OCI-LY1 (cell line): ENCODE measurements around the gene SEMA3C.

Experiments
- H2AFZ ChIP-seq: fragments of 200-600 bp; sonication (generic), shearing (Covaris generic); 2 replicates; pipeline ENCODE4 v1.6.0; 2014; ENCODE audit warnings: antibody characterized with exemption, mild to moderate bottlenecking, low read length
- H3F3A ChIP-seq: fragments of 200-600 bp; sonication (generic), shearing (Covaris generic); 2 replicates; pipeline ENCODE4 v1.6.0; 2014; ENCODE audit warnings: mild to moderate bottlenecking, antibody characterized with exemption, low read length, moderate library complexity; ENCODE audit not compliant: insufficient read depth
- H3K27ac ChIP-seq: fragments of 200-600 bp; sonication (generic); 2 replicates; pipeline ENCODE4 v1.5.1; 2014; ENCODE audit warnings: low read length, mixed run types, mild to moderate bottlenecking, low read depth; ENCODE audit not compliant: poor library complexity, severe bottlenecking
- H3K27me3 ChIP-seq: fragments of 200-600 bp; sonication (generic); 2 replicates; pipeline ENCODE4 v1.6.0; 2014; ENCODE audit warnings: antibody characterized with exemption, mild to moderate bottlenecking, low read length, moderate library complexity; ENCODE audit not compliant: insufficient read depth
- H3K36me3 ChIP-seq: fragments of 200-600 bp; sonication (generic); 2 replicates; pipeline ENCODE4 v1.6.1; 2014; ENCODE audit warnings: mild to moderate bottlenecking, antibody characterized with exemption, low read length, moderate library complexity, mixed read lengths; ENCODE audit not compliant: insufficient read depth
- H3K4me1 ChIP-seq: fragments of 200-600 bp; sonication (generic); 2 replicates; pipeline ENCODE4 v1.5.1; 2014; ENCODE audit warnings: mild to moderate bottlenecking, low read length, moderate library complexity; ENCODE audit not compliant: insufficient read depth, severe bottlenecking
- H3K4me2 ChIP-seq: fragments of 200-600 bp; sonication (generic), shearing (Covaris generic); 2 replicates; pipeline ENCODE4 v1.6.1; 2014; ENCODE audit warnings: low read length
- H3K4me3 ChIP-seq: fragments of 200-600 bp; sonication (generic); 2 replicates; pipeline ENCODE4 v1.5.1; 2014; ENCODE audit warnings: low read length, low read depth, mild to moderate bottlenecking, mixed read lengths; ENCODE audit not compliant: poor library complexity, severe bottlenecking
- H3K79me2 ChIP-seq: fragments of 200-600 bp; shearing (Covaris generic); 2 replicates; pipeline ENCODE4 v1.6.1; 2016; ENCODE audit warnings: mixed run types, low read length, mixed read lengths; ENCODE audit not compliant: insufficient read depth
- H3K9ac ChIP-seq: fragments of 200-600 bp; sonication (generic), shearing (Covaris generic); 2 replicates; pipeline ENCODE4 v1.6.1; 2014; ENCODE audit warnings: mild to moderate bottlenecking, low read length, mixed read lengths
- H3K9me2 ChIP-seq: fragments of 200-600 bp; sonication (generic), shearing (Covaris generic); 2 replicates; pipeline ENCODE4 v1.6.1; 2014; ENCODE audit warnings: low read depth, mild to moderate bottlenecking, low read length, mixed read lengths
- H3K9me3 ChIP-seq: fragments of 200-600 bp; shearing (Covaris generic); 2 replicates; pipeline ENCODE4 v1.6.1; 2014; ENCODE audit warnings: low read length, mixed read lengths
- H4K20me1 ChIP-seq: fragments of 200-600 bp; sonication (generic), shearing (Covaris generic); 2 replicates; pipeline ENCODE4 v1.6.0; 2016; ENCODE audit warnings: mild to moderate bottlenecking, low read length; ENCODE audit not compliant: insufficient read depth
- EZH2 ChIP-seq: fragments of 200-600 bp; sonication (generic), shearing (Covaris generic); IDR thresholded peaks from 2 replicates; pipeline ENCODE4 v1.8.0; 2017; ENCODE audit warnings: borderline replicate concordance, mixed run types, mild to moderate bottlenecking, antibody characterized with exemption, low read length, moderate library complexity, mixed read lengths
- TF ChIP-seq, protein P1 (sequence below): fragments of 200-600 bp; sonication (generic), shearing (Covaris generic); IDR thresholded peaks from 2 replicates; pipeline ENCODE4 v1.5.1; 2017; ENCODE audit warnings: mild to moderate bottlenecking, antibody characterized with exemption, low read length, moderate library complexity, mixed read lengths

The SEMA3C gene

DNA sequence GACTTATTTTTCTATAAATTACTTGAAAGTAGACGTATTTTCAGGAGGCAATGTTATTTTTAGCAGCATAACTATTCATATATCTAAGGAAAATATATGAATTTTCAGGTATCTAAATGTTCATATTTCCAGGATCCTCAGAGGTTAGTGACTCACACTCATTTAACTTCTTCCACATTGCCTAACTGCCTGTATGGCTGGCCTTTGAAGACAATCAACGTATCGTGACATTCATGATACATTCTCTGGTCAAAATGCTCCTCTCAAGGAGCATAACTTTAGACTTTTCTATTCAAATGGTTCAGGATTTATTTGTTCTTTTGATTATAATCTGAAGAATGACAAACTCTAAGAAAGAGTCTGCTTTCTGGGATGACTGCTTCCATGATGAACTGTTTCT lies 89.3 kb downstream of the SEMA3C start:
- Histone ChIP-seq H3K27ac (no peak overlapping the region), H3K9me3 (no peaks in the 10 kb centered on the region)

DNA sequence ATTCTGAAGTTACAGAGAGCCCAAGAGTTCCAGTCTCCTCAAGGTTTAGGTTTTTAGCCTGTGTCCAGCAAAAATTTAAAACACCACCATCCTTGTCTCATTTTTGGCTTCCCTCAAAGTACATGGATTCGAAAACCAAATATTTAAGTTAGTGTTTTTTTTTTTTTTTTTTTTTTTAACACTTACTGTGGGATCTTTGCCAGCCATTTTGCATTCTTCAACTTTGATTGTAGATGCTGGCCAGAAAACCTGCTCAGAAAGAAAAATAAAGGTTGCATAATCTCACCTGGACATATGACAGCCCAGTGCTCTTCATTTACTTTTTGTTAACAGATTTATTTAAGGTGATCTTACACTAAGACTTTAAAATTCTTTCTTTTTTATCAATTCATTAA lies 91.6 kb downstream of the SEMA3C start:
- Histone ChIP-seq H3K9me3 (no peaks in the 10 kb centered on the region), H3K36me3 (no peaks in the 10 kb centered on the region), H3K27me3 (no peaks in the 10 kb centered on the region), H3K27ac (no peak overlapping the region), H3K4me3 (no peak overlapping the region), H3K9ac (no peak overlapping the region), H3K79me2 (no peaks in the 10 kb centered on the region), H3K4me2 (no peak overlapping the region), H3F3A (no peaks in the 10 kb centered on the region), H2AFZ (no peak overlapping the region), H4K20me1 (no peaks in the 10 kb centered on the region), H3K9me2 (no peaks in the 10 kb centered on the region), H3K4me1 (no peaks in the 10 kb centered on the region)
- TF ChIP-seq, protein P1, sequence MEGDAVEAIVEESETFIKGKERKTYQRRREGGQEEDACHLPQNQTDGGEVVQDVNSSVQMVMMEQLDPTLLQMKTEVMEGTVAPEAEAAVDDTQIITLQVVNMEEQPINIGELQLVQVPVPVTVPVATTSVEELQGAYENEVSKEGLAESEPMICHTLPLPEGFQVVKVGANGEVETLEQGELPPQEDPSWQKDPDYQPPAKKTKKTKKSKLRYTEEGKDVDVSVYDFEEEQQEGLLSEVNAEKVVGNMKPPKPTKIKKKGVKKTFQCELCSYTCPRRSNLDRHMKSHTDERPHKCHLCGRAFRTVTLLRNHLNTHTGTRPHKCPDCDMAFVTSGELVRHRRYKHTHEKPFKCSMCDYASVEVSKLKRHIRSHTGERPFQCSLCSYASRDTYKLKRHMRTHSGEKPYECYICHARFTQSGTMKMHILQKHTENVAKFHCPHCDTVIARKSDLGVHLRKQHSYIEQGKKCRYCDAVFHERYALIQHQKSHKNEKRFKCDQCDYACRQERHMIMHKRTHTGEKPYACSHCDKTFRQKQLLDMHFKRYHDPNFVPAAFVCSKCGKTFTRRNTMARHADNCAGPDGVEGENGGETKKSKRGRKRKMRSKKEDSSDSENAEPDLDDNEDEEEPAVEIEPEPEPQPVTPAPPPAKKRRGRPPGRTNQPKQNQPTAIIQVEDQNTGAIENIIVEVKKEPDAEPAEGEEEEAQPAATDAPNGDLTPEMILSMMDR, result no peak
- TF ChIP-seq EZH2, result no peak

More for the DNA sequence above, 89.3 kb downstream of the SEMA3C start:
- H4K20me1 ChIP-seq, result no peaks in the 10 kb centered on the region
- H3F3A ChIP-seq, result no peaks in the 10 kb centered on the region
- no peaks in the 10 kb centered on the region for H3K9me2 ChIP-seq
- no peak overlapping the region for H2AFZ ChIP-seq
- TF ChIP-seq, protein P1, result no peak
- TF ChIP-seq EZH2, result no peak
- no peak overlapping the region for H3K4me3 ChIP-seq
- H3K27me3 ChIP-seq, result no peaks in the 10 kb centered on the region
- H3K4me2 ChIP-seq, result no peak overlapping the region
- no peaks in the 10 kb centered on the region for H3K36me3 ChIP-seq
- no peaks in the 10 kb centered on the region for H3K4me1 ChIP-seq
- no peak overlapping the region for H3K9ac ChIP-seq
- H3K79me2 ChIP-seq, result no peaks in the 10 kb centered on the region

DNA sequence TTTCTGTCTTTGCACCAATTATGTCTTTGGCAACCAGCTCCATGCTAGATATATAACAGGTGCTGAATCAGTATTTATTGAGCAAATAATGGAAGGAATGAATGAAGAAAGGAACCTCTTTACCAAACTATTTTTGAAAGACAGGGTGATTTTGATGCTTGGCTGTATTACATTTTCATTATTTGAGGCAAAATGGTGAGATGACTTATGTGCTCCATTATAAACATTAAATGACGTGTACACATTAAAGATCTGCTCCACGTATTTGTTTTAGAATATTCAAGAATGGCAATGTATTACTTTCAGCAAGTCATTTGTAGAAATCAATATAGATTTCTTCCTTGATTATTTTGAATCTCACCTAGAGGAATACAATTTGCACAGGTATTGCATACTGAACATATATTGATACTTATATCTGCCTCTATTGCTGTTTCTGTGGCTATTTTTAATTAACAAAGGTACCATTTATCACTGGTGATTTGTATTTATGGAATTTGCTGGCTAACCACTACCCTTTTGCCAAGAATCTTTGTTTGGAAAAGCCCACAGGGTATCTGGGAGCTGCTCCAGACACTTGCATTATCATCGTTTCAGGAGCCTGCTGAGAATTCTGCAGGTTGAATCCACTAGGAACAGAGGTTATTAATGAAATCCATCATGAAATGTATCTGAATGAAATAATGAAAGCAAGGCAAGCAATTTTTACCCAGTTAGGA lies 92.2 kb downstream of the SEMA3C start:
- Histone ChIP-seq H3K9me2 (no peaks in the 10 kb centered on the region), H3K79me2 (no peaks in the 10 kb centered on the region), H3K4me1 (no peaks in the 10 kb centered on the region), H4K20me1 (no peaks in the 10 kb centered on the region), H2AFZ (no peak overlapping the region), H3K9me3 (no peaks in the 10 kb centered on the region), H3K36me3 (no peaks in the 10 kb centered on the region), H3K27me3 (no peaks in the 10 kb centered on the region), H3K4me2 (no peak overlapping the region), H3K4me3 (no peak overlapping the region), H3K27ac (no peak overlapping the region), H3F3A (no peaks in the 10 kb centered on the region), H3K9ac (no peak overlapping the region)
- TF ChIP-seq, protein P1, result no peak
- no peak for TF ChIP-seq EZH2
